Measurements from ENCODE around the gene FBXO10.

FBXO10 gene

GRCh38 chr9:37501957-37502596, 74.1 kb downstream of the FBXO10 start:
- Histone ChIP-seq H3K27me3 (ENCODE audit: insufficient read depth, poor library complexity, severe bottlenecking) (no peaks in the 10 kb centered on the region), H3K27ac (replicated peaks) (no peak overlapping the region), H3K4me3 (replicated peaks; ENCODE audit: insufficient read depth, low read length) (no peak overlapping the region)
- DNase-seq (ENCODE audit: low read depth in 1 of 2, low spot score in 1 of 2): no peak
- TF ChIP-seq CTCF (IDR thresholded peaks at IDR 0.05; ENCODE audit: insufficient read depth, low read length): no peak
- no peak for TF ChIP-seq GABPA (IDR thresholded peaks at IDR 0.05; ENCODE audit: low read depth)
- TF ChIP-seq SPI1 (IDR thresholded peaks at IDR 0.05; ENCODE audit: borderline replicate concordance, low read depth): no peak
- TF ChIP-seq REST (IDR thresholded peaks at IDR 0.05; ENCODE audit: insufficient replicate concordance, low read depth): no peak
- no peak for TF ChIP-seq POLR2AphosphoS5 (IDR thresholded peaks at IDR 0.05; ENCODE audit: low read depth)

- TF ChIP-seq CTCF (IDR thresholded peaks at IDR 0.05; ENCODE audit: insufficient read depth, low read length): no peak
- TF ChIP-seq GABPA (IDR thresholded peaks at IDR 0.05; ENCODE audit: low read depth): no peak
- no peak for DNase-seq (ENCODE audit: low read depth in 1 of 2, low spot score in 1 of 2)
- H3K4me3 ChIP-seq (replicated peaks; ENCODE audit: insufficient read depth, low read length): no peak overlapping the region
- no peak overlapping the region for H3K27ac ChIP-seq (replicated peaks)
- H3K27me3 ChIP-seq (ENCODE audit: insufficient read depth, poor library complexity, severe bottlenecking): no peaks in the 10 kb centered on the region
Measured at GRCh38 chr9:37499297-37499696, 76.9 kb downstream of the FBXO10 start.

- DNase-seq (ENCODE audit: low read depth in 1 of 2, low spot score in 1 of 2): no peak
- H3K27me3 ChIP-seq (ENCODE audit: insufficient read depth, poor library complexity, severe bottlenecking): no peaks in the 10 kb centered on the region
- H3K27ac ChIP-seq (replicated peaks): no peak overlapping the region
- no peak overlapping the region for H3K4me3 ChIP-seq (replicated peaks; ENCODE audit: insufficient read depth, low read length)
- no peak for TF ChIP-seq SPI1 (IDR thresholded peaks at IDR 0.05; ENCODE audit: borderline replicate concordance, low read depth)
- TF ChIP-seq POLR2AphosphoS5 (IDR thresholded peaks at IDR 0.05; ENCODE audit: low read depth): no peak
- no peak for TF ChIP-seq REST (IDR thresholded peaks at IDR 0.05; ENCODE audit: insufficient replicate concordance, low read depth)
- TF ChIP-seq CTCF (IDR thresholded peaks at IDR 0.05; ENCODE audit: insufficient read depth, low read length): no peak
- no peak for TF ChIP-seq GABPA (IDR thresholded peaks at IDR 0.05; ENCODE audit: low read depth)
Measured at GRCh38 chr9:37498457-37498856, 77.7 kb downstream of the FBXO10 start.

GRCh38 chr9:37497320-37497719, 78.9 kb downstream of the FBXO10 start:
- Histone ChIP-seq H3K27ac (replicated peaks) (no peak overlapping the region), H3K27me3 (ENCODE audit: insufficient read depth, poor library complexity, severe bottlenecking) (no peaks in the 10 kb centered on the region), H3K4me3 (replicated peaks; ENCODE audit: insufficient read depth, low read length) (no peak overlapping the region)
- TF ChIP-seq POLR2AphosphoS5 (IDR thresholded peaks at IDR 0.05; ENCODE audit: low read depth): no peak
- TF ChIP-seq GABPA (IDR thresholded peaks at IDR 0.05; ENCODE audit: low read depth): no peak
- no peak for TF ChIP-seq CTCF (IDR thresholded peaks at IDR 0.05; ENCODE audit: insufficient read depth, low read length)
- TF ChIP-seq REST (IDR thresholded peaks at IDR 0.05; ENCODE audit: insufficient replicate concordance, low read depth): no peak
- no peak for TF ChIP-seq SPI1 (IDR thresholded peaks at IDR 0.05; ENCODE audit: borderline replicate concordance, low read depth)
- no peak for DNase-seq (ENCODE audit: low read depth in 1 of 2, low spot score in 1 of 2)
